GM19240 (cell line): ENCODE measurements around the gene TSC22D1.

Source experiments
- DNase-seq: peaks from one replicate; pipeline ENCODE4 v3.0.0; 2011; ENCODE audit warnings: low spot score; ENCODE audit not compliant: insufficient read length

Gene TSC22D1

DNA sequence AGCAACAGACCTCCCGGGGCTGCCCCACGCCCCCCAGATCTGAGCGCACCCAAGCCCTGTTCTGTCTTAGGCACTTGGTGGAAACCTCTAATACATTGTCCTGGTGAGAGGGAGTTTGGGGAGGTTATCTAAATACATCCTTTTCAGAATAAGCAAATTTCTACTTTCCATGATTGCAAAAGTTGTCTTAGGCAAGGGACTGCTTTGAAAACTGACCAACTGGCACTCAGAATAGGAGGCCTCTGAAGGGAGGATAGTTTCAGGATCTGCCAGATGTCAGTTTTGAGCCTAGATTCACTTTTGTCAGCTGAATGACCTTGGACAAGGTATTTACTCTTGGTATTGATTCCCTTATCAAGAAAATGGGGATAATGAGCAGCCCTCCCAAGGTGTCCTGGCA is 190.7 kb downstream of the TSC22D1 start:
- DNase-seq: no peak

- DNase-seq: no peak
These were observed 191.4 kb downstream of the TSC22D1 start for GRCh38 chr13:44384778-44385177.

DNA sequence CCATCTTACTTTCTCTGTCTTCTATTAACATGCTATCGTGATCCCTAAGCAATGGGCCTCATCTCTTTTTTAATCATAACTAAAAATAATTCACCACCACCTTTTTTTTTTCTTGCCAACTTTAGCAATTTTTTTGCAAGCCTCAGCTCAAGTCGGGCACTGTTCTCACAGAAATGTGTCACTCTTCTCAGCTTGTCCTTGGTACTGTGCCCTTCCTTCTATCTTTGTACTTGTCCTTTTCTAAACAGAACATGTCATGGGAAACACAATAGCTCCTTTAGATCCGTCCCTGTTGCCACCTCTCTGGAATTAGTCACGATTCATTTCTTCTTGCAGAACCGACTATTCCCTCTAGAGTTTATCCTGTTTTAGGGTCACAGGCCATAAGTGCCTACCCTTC is 192.2 kb downstream of the TSC22D1 start:
- no peak for DNase-seq

- DNase-seq: no peak
These were observed 193.4 kb downstream of the TSC22D1 start for GRCh38 chr13:44382635-44383145.
